Stimulated activated CD4-positive, alpha-beta T cell treated with anti-CD3 and anti-CD28 coated beads, TNF-alpha, amount 100 ng/mL, for 24 hours (primary cell): Measurements from ENCODE around the gene USP17L20.
"Not testable (repeated sequence)": the region's sequence is repeated elsewhere in the genome, so short reads cannot be mapped to it uniquely, and the experiment has no call there.

Experiments used
- DNase-seq, 3 experiments: peaks; one replicate each; pipeline ENCODE4 v3.0.0-alpha.2; 2020; ENCODE audit warnings: low read depth in 3 of 3

USP17L20 gene

GRCh38 chr4:9257824-9258223, at the start of gene USP17L20:
Gene USP17L20 (plus strand): TSS chr4:9258124. CDS start chr4:9258124, 0 bp downstream.
- DNase-seq, result not testable (repeated sequence)

GRCh38 chr4:9210357-9210756, 47.6 kb upstream of the USP17L20 start, which contains the start of gene USP17L10:
Gene USP17L10 (plus strand): TSS chr4:9210657. CDS start chr4:9210657, 0 bp downstream.
- not testable (repeated sequence) for DNase-seq

- not testable (repeated sequence) for DNase-seq
Observed at GRCh38 chr4:9214701-9215100, 43.2 kb upstream of the USP17L20 start.

- DNase-seq, result not testable (repeated sequence)
Observed at GRCh38 chr4:9215105-9215504, 42.8 kb upstream of the USP17L20 start, which contains the start of gene USP17L11. Gene USP17L11 (plus strand): TSS chr4:9215405. CDS start chr4:9215405, 0 bp downstream.

GRCh38 chr4:9219852-9220251, 38.1 kb upstream of the USP17L20 start, which contains the start of gene USP17L12:
Gene USP17L12 (plus strand): TSS chr4:9220152. CDS start chr4:9220152, 0 bp downstream.
- not testable (repeated sequence) for DNase-seq

GRCh38 chr4:9224596-9224995, 33.3 kb upstream of the USP17L20 start, which contains the start of gene USP17L13:
Gene USP17L13 (plus strand): TSS chr4:9224896. CDS start chr4:9224896, 0 bp downstream.
- not testable (repeated sequence) for DNase-seq

- DNase-seq, result not testable (repeated sequence)
Observed at GRCh38 chr4:9230249-9230648, 27.7 kb upstream of the USP17L20 start.

GRCh38 chr4:9234085-9234484, 23.8 kb upstream of the USP17L20 start, which contains the start of gene USP17L15:
Gene USP17L15 (plus strand): TSS chr4:9234385. CDS start chr4:9234385, 0 bp downstream.
- not testable (repeated sequence) for DNase-seq

GRCh38 chr4:9238461-9238860, 19.5 kb upstream of the USP17L20 start:
- DNase-seq, result not testable (repeated sequence)

- not testable (repeated sequence) for DNase-seq
Observed at GRCh38 chr4:9243579-9243978, 14.3 kb upstream of the USP17L20 start, which contains the start of gene USP17L17. Gene USP17L17 (plus strand): TSS chr4:9243879. CDS start chr4:9243879, 0 bp downstream.

- DNase-seq, result not testable (repeated sequence)
Observed at GRCh38 chr4:9247953-9248680, 9.8 kb upstream of the USP17L20 start, which contains the start of gene USP17L18. Gene USP17L18 (plus strand): TSS chr4:9248630. CDS start chr4:9248630, 0 bp downstream.

GRCh38 chr4:9253078-9253477, 4.8 kb upstream of the USP17L20 start, which contains the start of gene USP17L19:
Gene USP17L19 (plus strand): TSS chr4:9253378. CDS start chr4:9253378, 0 bp downstream.
- not testable (repeated sequence) for DNase-seq

- DNase-seq, result not testable (repeated sequence)
Observed at GRCh38 chr4:9262572-9262971, 4.6 kb downstream of the USP17L20 start, which contains the start of gene USP17L21. Gene USP17L21 (plus strand): TSS chr4:9262872. CDS start chr4:9262872, 0 bp downstream.

GRCh38 chr4:9267319-9267718, 9.4 kb downstream of the USP17L20 start, which contains the start of gene USP17L22:
Gene USP17L22 (plus strand): TSS chr4:9267619. CDS start chr4:9267619, 0 bp downstream.
- not testable (repeated sequence) for DNase-seq

GRCh38 chr4:9271719-9272118, 13.8 kb downstream of the USP17L20 start:
- DNase-seq, result peak in 1 of 3 experiments; percentile 1
